Thoracic aorta (tissue), 2 donors: ENCODE measurements around the gene CAMK1G. TPM values are rescaled to one million over a fixed set of nuclear protein-coding genes. Genes with fewer than 3 reads are reported as not detected.

Experiments used
- ATAC-seq: fragments of 150-250 bp; one replicate; pipeline ENCODE4 v1.8.0; 2017; ENCODE audit warnings: low read depth; ENCODE audit not compliant: insufficient number of reproducible peaks, low FRiP score
- DNase-seq: peaks from one replicate; pipeline ENCODE4 v3.0.0-alpha.2; 2020; ENCODE audit warnings: low spot score
- H3K27ac ChIP-seq, 2 donors: fragments of 200-600 bp; sonication (generic); 1 replicate in 1 of 2; 2 replicates in 1 of 2; pipeline ENCODE4 v1.5.1; 2016; ENCODE audit warnings: mild to moderate bottlenecking in 2 of 2, moderate library complexity in 2 of 2
- H3K27me3 ChIP-seq: fragments of 200-600 bp; sonication (generic); replicated peaks from 2 replicates; pipeline ENCODE4 v1.6.0; 2016; ENCODE audit warnings: mild to moderate bottlenecking; ENCODE audit not compliant: insufficient read depth
- H3K36me3 ChIP-seq: fragments of 200-600 bp; sonication (generic); one replicate; pipeline ENCODE4 v1.5.1; 2016
- H3K4me1 ChIP-seq, 2 donors: fragments of 200-600 bp; sonication (generic); 1 replicate in 1 of 2; 2 replicates in 1 of 2; pipeline versions ENCODE4 v1.5.1 to v1.6.0; 2016; ENCODE audit warnings: low read depth in 2 of 2, mild to moderate bottlenecking in 1 of 2; ENCODE audit not compliant: control insufficient read depth in 1 of 2
- H3K4me3 ChIP-seq: fragments of 200-600 bp; sonication (generic); 2 replicates; pipeline ENCODE4 v1.5.1; 2016; ENCODE audit warnings: mild to moderate bottlenecking
- H3K9me3 ChIP-seq: fragments of 200-600 bp; sonication (generic); 2 replicates; pipeline ENCODE4 v1.5.1; 2016
- CTCF ChIP-seq: fragments of 200-600 bp; sonication (generic); IDR thresholded peaks from one replicate; pipeline ENCODE4 v1.5.1; 2019; ENCODE audit warnings: antibody characterized with exemption
- total RNA-seq, 2 donors: library from RNA; depleted of rRNA; stranded (reverse); fragments of >200 nt; gene quantifications; one replicate each; pipeline versions ENCODE4 v1.1.0 to v1.2.3, GENCODE V29; 2016

CAMK1G gene
- total RNA-seq, 2 donors from 2014 or later = not detected

DNA sequence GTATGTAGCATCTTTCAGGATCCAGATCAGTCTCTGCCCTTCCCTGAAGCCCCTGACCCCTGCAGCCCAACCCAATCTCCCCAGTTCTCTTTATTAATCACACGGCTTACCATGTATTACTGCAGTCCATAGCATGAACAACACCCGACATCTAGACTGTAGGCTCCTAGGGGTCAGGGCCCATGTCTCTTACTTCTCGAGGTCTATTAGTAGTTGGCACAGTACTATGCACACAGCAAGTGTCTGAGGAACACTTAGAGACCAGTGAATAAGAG lies 27.1 kb downstream of the CAMK1G start:
- no peak overlapping the region for H3K27ac ChIP-seq
- H3K36me3 ChIP-seq = no peaks in the 10 kb centered on the region
- ATAC-seq (no peak), DNase-seq (no peak)
- H3K9me3 ChIP-seq = no peaks in the 10 kb centered on the region
- H3K4me3 ChIP-seq = no peak overlapping the region
- no peaks in the 10 kb centered on the region for H3K27me3 ChIP-seq
- TF ChIP-seq CTCF = no peak
- no peaks in the 10 kb centered on the region for H3K4me1 ChIP-seq

DNA sequence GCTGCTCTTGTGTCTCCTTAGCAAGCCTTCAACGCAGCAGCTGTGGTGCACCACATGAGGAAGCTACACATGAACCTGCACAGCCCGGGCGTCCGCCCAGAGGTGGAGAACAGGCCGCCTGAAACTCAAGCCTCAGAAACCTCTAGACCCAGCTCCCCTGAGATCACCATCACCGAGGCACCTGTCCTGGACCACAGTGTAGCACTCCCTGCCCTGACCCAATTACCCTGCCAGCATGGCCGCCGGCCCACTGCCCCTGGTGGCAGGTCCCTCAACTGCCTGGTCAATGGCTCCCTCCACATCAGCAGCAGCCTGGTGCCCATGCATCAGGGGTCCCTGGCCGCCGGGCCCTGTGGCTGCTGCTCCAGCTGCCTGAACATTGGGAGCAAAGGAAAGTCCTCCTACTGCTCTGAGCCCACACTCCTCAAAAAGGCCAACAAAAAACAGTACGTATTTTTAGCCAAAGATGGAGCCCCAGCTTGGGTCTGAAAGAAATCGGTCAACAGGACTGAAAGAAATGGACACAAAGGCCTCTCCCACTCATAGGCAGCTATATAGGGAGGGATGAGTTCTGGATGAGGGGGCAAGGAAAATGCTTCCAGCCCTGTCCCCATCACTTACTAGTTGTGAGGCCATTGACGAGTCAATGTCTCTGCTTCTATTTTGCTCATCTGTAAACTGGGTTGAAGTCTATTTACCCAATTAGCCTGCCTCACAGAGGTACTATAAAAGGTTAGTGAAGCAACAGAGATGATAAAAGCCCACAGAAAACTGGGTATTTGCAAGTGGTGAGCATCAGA lies 28.5 kb downstream of the CAMK1G start:
- DNase-seq (no peak), ATAC-seq (no peak)
- no peak for TF ChIP-seq CTCF
- Histone ChIP-seq H3K4me3 (no peak overlapping the region), H3K4me1 (no peaks in the 10 kb centered on the region), H3K9me3 (no peaks in the 10 kb centered on the region), H3K27ac (no peak overlapping the region), H3K27me3 (no peaks in the 10 kb centered on the region), H3K36me3 (no peaks in the 10 kb centered on the region)

GRCh38 chr1:209612646-209613399 lies 29.3 kb downstream of the CAMK1G start:
- H3K4me1 ChIP-seq = no peaks in the 10 kb centered on the region
- no peak for TF ChIP-seq CTCF
- ATAC-seq = no peak

DNA sequence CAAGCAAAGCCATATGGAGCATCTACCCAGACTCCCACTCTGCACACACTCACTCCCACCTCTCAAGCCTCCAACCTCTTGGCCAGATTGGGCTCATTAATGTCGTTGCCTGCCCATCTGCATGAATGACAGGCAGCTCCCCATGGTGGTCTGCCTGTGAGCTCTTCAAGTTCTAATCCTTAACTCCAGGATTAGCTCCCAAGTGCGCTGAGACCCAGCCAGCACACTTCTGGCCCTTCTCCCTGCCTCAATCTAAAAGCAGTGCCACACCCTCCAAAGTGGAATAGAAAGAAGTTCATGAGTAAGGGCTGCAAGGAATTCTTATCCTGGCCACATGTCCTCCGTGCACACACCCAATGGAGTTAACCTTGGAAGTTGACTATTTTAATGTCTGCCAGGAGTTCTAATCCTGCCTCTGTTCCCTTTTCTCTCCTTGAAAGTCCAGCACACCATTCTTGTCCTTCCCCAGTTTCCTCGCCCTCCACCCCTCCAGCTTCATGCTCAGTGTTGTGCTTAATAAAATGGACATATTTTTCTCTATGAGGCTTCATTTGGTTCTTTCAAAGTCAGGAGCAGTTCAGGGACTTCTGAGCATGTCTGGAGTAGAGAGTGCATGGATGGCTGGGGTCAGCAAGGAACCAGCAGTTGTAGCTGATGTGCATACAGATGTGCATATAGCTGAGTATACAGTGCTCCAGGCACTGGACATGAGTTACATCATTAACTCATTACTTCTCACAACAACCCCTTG lies 30.1 kb downstream of the CAMK1G start:
- H3K9me3 ChIP-seq = no peaks in the 10 kb centered on the region
- no peak overlapping the region for H3K4me3 ChIP-seq
- no peak for DNase-seq
- no peaks in the 10 kb centered on the region for H3K4me1 ChIP-seq
- H3K27ac ChIP-seq = no peak overlapping the region
- TF ChIP-seq CTCF = no peak
- H3K36me3 ChIP-seq = no peaks in the 10 kb centered on the region
- no peaks in the 10 kb centered on the region for H3K27me3 ChIP-seq
- no peak for ATAC-seq

More at GRCh38 chr1:209612646-209613399, 29.3 kb downstream of the CAMK1G start:
- Histone ChIP-seq H3K9me3 (no peaks in the 10 kb centered on the region), H3K36me3 (no peaks in the 10 kb centered on the region), H3K4me3 (no peak overlapping the region), H3K27me3 (no peaks in the 10 kb centered on the region), H3K27ac (no peak overlapping the region)
- DNase-seq = no peak

GRCh38 chr1:209614151-209614420 lies 30.6 kb downstream of the CAMK1G start:
- no peaks in the 10 kb centered on the region for H3K4me1 ChIP-seq
- H3K36me3 ChIP-seq = no peaks in the 10 kb centered on the region
- DNase-seq = no peak
- H3K27ac ChIP-seq = no peak overlapping the region
- H3K9me3 ChIP-seq = no peaks in the 10 kb centered on the region
- no peak for TF ChIP-seq CTCF
- no peaks in the 10 kb centered on the region for H3K27me3 ChIP-seq
- H3K4me3 ChIP-seq = no peak overlapping the region
- no peak for ATAC-seq
